ENCODE data around the gene STX1B.
"Not testable (repeated sequence)": the region's sequence is repeated elsewhere in the genome, so short reads cannot be mapped to it uniquely, and the experiment has no call there.

Gene STX1B

DNA sequence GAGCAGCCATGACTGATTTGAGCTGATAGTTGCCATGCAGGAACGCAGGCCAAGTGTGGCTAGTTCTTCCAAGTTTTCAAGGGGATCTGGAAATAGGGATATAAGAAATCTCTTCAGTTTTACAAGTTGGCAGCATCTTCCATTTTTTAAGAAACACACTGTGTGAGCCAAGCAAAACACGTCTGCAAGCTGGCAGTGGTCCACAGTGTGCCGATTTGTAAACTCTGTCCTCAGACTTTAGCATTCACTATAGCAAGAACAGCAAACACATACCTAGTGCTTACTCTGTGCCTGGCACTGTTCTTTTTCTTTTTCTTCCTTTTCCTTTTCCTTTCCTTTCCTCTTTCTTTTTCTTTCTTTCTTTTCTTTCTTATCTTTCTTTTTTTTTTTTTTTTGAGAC lies 58.7 kb downstream of the STX1B start:
- DNase-seq (ENCODE audit: low spot score): no peak

DNA sequence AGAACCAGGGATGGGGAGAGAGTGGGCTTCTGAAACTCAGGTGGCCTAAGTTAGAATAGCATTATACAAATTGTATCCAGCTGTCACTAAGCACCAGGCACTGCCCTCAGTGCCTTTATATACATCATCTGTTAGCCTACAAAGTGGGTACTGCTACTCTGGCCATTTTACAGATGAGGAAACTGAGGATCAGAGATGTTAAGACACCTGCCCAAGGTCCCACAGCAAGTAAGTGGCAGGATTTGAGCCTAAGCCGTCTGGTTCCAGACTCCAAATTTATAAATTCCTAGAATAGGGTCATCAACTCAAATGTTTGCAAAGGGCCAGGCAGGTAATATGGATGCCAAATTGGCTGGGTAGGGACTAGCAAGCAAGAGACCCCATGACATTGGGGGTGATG lies 59.2 kb downstream of the STX1B start:
- no peak for DNase-seq (ENCODE audit: low spot score)

DNA sequence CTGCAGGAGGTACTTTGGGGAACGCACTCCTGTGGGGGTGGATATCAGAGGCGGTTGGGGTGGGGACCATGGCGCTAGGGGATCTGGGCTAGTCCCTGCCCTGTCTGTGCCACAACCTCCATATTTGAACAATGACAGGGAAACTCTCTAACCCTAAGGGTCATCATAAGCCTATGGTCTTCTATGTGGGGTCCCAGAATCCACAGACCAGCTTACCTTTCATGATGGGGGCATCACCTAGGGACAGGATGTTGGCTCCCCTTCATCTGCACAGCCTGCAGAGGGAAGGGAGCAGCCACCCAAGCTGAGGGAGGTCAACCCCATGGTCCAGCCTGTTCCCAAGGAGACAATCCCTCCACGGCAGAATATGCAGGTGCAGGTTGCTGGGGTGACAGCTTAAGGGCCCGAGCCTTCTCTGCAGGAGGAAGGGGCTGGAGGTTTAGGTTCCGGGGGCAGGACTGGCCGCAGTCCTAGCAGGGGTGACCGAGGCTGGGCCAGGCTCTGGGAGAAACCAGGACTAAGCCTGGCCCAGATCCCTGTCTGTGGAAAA lies 59.8 kb downstream of the STX1B start:
- no peak for DNase-seq (ENCODE audit: low spot score)

DNA sequence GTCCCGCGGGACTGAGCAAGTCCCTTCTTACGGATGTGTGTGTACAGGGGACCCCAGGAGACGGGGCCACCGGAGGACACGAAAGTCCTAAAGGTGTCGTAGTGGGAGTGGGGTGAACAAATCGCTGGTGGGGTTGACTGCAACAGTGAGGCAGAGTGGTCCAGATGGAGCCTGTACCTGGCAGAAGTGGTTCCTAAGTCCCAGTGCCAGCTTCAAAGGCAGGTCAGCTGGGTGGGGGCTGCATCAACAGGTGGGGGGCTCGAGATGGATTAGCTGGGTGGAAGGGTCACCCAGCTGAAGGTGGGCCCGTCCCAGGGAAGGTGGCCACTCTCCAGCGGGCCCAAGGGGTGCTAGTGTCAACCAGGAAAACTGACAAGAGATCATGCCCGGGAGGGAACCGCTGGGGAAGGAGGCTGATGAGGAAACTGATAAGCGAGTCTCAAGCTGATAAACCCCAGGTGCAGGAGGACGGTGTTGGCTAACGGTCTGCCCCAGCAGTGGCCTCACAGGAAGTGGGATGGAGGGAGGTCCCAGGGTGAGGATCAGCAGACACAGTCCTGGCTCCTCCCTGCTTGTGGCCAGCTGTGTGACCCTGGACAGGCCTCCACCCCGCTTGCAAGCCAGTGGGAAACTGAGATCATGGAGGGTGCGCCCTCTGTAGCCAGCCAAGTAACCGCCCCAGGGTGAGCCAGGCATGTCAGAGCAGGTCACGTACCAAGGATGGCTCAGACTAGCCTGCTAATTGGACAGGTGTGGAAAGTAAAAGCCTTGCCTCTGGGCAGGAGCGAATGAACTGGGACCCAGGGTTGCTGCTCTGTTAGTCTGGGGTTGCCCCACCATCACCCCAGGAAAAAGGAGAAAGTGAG lies 60.6 kb downstream of the STX1B start:
- DNase-seq (ENCODE audit: low spot score): no peak

DNA sequence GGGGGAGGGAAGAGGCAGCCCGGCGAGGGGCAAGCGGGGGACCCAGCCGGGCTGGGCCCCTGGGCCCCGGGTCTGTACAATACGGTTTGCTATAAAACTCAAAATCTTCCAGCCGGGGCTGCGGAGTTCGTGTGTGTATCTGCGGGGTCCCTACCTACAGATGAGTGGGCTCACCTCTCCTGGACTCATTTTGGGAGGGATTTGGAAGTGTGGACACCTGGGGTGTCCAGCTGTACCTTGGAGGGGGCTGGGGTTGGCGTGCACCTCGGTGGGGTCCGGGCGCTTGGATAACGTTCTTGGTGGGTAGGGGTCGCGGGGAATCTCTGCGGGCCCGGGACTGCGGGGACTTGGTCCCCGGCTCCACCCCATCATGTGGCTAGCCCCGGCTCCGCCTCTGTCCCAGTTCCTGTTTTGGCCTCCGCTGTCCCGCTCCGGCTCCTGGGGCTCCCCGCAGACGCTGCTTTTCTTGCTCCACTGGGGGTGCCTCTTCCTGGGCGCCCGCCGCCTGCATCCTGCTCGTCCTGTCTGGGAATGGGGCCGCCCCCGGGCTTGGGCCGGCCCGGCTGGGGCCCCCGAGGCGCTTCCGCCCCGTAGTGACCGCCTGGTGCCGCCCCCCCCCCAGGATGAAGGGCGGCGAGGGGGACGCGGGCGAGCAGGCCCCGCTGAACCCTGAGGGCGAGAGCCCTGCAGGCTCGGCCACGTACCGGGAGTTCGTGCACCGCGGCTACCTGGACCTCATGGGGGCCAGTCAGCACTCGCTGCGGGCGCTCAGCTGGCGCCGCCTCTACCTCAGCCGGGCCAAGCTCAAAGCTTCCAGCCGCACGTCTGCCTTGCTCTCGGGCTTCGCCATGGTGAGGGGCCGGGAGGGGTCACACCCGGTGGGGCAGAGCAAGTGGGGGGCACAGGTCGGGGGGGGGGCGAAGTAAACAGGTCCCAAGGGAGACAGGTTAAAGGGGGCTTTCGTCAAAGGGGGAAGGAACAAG lies 61.5 kb downstream of the STX1B start, which contains the start of gene ORAI3:
Gene ORAI3, plus strand, starts transcription at position 402 of the 983 bp plus-strand sequence. Its CDS starts 222 bp downstream, at position 624.
- peak; percentile 65 for DNase-seq (ENCODE audit: low spot score)

DNA sequence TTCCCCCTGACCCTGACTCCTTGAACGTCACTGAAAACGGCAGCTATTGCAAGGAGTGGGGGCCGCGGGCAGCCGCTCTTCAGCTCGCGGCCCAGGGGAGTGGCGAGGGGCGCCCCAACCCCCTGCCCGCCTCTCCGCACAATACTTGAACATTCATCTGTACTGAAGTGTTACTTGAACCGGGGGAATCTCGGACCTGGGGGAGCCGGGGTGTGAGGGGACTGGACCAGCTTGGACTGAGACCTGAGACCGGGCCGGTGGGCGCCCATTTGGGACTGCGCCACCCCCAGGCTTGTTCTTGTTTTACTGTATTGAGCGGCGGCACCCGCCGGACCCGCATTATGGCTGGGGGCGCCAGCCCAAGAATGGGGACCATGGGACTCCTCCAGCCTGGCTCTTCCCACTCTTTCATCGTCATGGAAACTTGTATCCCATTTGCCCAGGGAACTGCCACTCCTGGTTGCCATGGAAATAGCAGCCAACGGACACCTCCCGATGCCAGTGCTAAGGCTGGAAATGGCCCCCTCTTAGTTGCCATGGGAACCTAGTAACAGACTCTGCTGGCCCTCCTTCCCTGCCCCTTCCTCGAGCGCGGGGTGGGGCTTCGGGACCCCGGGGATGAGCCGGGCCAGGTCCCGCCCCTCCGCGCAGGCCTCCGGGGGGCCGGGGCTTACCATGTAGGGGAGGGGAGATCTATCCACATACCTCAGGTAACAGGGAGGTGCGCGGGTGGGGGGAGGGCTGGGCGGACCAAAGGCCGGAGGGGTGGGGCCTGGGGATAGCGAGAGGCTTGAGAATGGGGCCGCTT lies 62.4 kb downstream of the STX1B start:
- peak; percentile 91 for DNase-seq (ENCODE audit: low spot score)

DNA sequence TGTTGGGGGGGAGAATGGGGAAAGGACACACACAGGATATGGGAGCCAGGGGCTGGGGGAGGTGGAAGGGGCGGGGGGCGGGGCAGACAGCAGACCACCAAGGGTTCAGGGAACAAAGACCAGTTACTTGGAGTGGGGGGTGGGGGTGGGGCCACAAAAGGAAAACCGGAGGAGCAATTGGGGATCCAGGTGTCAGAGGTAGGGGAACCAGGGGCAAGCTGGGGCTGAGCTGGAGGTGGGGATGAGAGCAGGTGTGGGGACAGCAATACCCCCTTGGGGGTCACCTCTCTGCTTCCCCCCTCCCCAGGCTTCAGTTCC lies 62.9 kb downstream of the STX1B start:
- DNase-seq (ENCODE audit: low spot score): no peak

DNA sequence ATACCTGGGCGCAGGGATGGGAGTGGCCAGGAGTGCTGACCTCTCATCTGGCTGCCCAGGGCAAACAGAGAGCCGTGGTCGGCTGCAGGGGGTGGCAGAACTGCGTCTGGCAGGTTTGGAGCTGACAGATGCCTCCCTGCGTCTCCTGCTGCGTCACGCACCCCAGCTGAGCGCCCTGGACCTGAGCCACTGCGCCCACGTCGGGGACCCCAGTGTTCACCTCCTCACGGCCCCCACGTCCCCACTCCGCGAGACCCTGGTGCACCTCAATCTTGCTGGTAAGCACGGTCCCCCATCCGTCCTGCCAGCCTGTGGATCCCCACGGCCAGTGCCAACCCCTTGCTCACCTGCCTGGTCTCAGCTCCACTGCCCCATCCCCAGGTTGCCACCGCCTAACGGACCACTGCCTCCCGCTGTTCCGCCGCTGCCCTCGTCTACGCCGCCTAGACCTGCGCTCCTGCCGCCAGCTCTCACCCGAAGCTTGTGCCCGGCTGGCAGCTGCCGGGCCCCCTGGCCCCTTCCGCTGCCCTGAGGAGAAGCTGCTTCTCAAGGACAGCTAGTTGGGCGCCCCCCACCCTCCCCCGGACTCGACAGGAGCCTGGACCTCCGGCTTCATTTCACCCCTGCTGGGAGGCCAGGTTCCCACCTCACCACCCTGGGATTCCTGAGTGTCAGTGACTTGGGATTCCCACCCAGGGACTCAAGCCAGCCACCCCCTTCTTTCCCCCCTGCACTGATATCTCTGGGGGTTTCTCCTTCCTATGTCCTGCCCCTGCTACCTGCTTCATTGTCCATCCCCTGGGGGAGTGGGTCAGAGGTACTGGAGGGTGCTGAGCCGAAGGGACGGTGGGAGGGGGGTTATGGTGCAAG lies 63.5 kb downstream of the STX1B start:
- no peak for DNase-seq (ENCODE audit: low spot score)

DNA sequence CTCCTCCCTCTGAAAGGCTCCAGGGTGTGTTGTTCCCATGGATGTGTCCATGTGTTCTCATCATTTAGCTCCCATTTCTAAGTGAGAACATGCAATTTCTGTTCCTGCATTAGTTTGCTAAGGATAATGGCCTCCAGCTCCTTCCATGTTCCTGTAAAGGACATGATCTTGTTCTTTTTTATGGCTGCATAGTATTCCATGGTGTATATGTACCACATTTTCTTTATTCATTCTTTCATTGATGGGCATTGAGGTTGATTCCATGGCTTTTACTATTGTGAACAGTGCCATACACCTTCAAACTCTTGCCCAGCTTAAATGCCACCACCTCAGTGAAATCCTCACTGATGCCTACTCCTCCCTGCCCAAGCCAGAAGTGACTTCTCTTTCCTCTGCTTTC lies 66.1 kb downstream of the STX1B start:
- DNase-seq (ENCODE audit: low spot score): no peak

DNA sequence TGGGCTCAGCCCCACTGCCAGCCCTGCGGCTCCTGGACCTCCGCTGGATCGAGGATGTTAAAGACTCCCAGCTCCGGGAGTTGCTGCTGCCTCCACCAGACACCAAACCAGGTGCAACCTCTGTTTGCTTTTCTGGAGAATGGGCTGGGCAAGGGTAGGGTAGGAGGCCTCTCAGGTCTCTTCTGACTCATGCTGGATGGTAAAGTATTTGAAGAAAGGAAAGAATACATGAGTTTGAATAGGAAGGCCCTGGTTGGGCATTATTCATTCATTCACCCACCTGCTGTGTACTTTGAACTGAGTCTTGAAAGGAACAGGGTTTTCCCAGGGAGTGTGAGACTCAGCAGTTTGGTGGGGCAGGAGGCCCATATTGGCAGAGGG lies 68.0 kb downstream of the STX1B start:
- DNase-seq (ENCODE audit: low spot score): no peak

DNA sequence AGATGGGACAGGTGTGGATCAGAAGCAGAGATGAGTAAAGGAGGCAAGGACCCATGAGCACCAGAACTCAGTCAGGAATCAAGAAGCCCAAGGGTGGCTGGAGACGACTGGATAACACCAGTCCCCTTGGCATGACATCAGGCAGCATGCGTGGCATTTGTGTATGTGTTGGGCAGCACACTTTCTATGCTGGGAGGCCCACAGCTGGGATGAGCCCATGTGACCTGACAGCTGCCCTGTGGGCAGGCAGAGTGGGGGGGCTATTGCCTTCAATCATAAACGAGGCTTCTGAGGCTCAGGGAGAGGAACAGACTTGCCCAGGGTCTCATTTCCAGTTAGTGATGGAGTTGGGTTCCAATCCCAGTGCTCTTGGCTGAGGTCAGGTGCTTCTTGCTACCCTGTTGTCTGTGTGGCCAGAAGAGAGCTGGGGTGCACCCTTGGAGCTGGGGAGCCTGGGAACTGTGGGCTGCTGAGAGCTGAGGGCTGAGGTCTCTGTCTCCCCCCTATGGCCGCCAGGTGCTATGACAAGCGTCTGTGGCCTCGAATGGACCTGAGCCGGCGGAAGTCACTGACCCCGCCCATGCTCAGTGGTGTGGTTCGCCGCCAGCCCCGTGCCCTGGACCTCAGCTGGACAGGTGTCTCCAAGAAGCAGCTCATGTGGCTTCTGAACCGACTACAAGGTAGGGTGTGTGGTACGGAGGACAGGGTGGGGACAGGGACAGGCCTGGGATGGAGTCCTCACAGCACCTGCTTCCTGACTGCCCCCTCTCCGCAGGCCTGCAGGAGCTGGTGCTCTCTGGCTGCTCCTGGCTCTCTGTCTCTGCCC lies 68.6 kb downstream of the STX1B start:
- DNase-seq (ENCODE audit: low spot score): no peak

DNA sequence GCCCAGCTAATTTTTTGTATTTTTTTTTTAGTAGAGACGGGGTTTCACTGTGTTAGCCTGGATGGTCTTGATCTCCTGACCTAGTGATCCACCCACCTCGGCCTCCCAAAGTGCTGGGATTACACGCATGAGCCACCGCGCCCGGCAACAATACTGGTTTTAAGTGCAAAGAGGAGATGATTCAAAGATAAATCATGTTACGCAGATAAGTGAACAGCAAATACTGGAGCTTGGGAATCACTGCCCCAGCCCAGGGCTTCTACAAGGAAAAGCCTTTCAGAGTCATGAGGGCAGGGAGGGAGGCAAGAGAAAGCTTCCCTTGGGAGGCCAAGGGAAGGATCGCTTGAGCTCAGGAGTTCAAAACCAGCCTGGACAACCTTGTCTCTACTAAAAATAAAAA lies 70.9 kb downstream of the STX1B start:
- not testable (repeated sequence) for DNase-seq (ENCODE audit: low spot score)
